HG03097 (cell line): Measurements from ENCODE around the gene ARID3B.

Source experiments
- ATAC-seq: cut with Tn5 transposase; IDR thresholded peaks from one replicate; pipeline ENCODE4 v1.9.1; 2021; ENCODE audit not compliant: unreplicated experiment, low FRiP score

Gene ARID3B

GRCh38 chr15:74603026-74603788 lies 62.2 kb downstream of the ARID3B start:
- ATAC-seq: no peak

- ATAC-seq: no peak
Observed at GRCh38 chr15:74603789-74604705, 63.0 kb downstream of the ARID3B start.

- ATAC-seq: no peak
Observed at GRCh38 chr15:74604983-74605794, 64.2 kb downstream of the ARID3B start.

GRCh38 chr15:74605795-74606150 lies 64.8 kb downstream of the ARID3B start:
- ATAC-seq: no peak

GRCh38 chr15:74608786-74609185 lies 67.8 kb downstream of the ARID3B start:
- no peak for ATAC-seq

- ATAC-seq: no peak
Observed at GRCh38 chr15:74609938-74610301, 68.9 kb downstream of the ARID3B start.

- no peak for ATAC-seq
Observed at GRCh38 chr15:74610302-74610951, 69.4 kb downstream of the ARID3B start.

- no peak for ATAC-seq
Observed at GRCh38 chr15:74611341-74611740, 70.3 kb downstream of the ARID3B start.

- ATAC-seq: no peak
Observed at GRCh38 chr15:74611834-74612233, 70.8 kb downstream of the ARID3B start.

GRCh38 chr15:74612677-74613076 lies 71.7 kb downstream of the ARID3B start:
- no peak for ATAC-seq

GRCh38 chr15:74613089-74613952 lies 72.3 kb downstream of the ARID3B start:
- no peak for ATAC-seq

GRCh38 chr15:74613953-74614743 lies 73.1 kb downstream of the ARID3B start:
- no peak for ATAC-seq

- ATAC-seq: peak; percentile 42
Observed at GRCh38 chr15:74614744-74615507, 73.9 kb downstream of the ARID3B start.

- peak; percentile 77 for ATAC-seq
Observed at GRCh38 chr15:74615508-74616365, 74.7 kb downstream of the ARID3B start, which contains the start of gene CLK3. Gene CLK3 (plus strand): TSS chr15:74615836. CDS start chr15:74619197, 3,361 bp downstream.

- ATAC-seq: no peak
Observed at GRCh38 chr15:74616366-74616939, 75.4 kb downstream of the ARID3B start.

GRCh38 chr15:74616996-74617395 lies 76.0 kb downstream of the ARID3B start:
- ATAC-seq: no peak
